ENCODE measurements around the gene MBD4.
A peak's percentile ranks its signal among the peaks of the same experiment; 100 is the strongest.
"Not testable (repeated sequence)": the region's sequence is repeated elsewhere in the genome, so short reads cannot be mapped to it uniquely, and the experiment has no call there.

MBD4 gene

GRCh38 chr3:129403450-129403849, 36.3 kb downstream of the MBD4 start:
- no peak for DNase-seq

DNA sequence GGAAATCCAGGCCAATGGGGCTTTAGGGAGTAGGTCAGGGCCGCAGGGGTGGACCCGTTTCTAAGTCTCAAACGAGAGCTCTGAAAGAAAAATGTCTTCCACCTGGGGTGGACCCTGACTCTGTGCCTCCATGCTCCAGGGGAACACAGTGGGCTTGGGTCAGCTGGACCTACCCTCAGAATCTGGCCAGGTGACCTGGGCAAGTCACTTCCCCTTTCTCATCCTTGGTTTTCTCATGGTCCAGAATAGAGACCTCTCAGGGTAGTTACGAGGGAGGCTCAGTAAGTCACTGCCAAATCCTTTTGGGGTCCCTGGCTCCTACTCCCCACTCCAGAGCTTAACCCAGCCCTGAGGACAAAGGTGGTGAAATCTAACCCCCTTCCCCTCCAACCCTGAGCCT, 37.1 kb downstream of the MBD4 start:
- DNase-seq = no peak

GRCh38 chr3:129402210-129402609, 37.5 kb downstream of the MBD4 start:
- no peak for DNase-seq

- no peak for DNase-seq
Observed at GRCh38 chr3:129399895-129400357, 39.8 kb downstream of the MBD4 start.

DNA sequence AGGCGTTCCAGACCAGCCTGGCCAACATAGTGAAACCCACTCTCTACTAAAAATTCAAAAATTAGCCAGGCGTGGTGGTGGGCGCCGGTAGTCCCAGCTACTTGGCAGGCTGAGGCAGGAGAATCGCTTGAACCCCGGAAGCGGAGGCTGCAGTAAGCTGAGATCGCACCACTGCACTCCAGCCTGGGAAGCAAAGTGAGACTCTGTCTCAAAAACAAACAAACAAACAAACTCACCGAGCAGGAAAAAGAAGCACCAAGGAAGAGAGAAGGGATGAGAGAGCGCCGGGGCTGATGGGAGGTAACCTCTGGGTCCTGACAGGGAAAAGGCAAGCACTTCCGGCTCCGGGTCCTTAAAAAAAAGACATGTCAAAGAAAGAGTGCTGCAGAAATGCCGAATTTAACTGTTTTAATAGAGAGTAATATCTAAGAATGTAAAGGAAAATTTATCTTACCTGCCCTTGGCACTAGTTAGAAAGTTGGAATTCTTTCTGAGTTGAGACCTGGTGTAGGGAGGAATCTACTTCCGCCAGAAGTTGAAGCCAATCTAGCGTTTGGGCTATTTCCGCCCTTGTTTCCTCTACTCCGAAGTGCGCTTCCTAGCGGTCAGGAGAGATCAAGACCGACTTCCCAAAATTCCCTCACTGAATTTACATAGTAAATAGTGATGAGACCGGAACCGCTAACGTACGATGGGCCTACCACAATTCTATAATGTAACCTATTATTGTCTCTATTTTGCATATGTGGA, 40.4 kb downstream of the MBD4 start:
- peak; percentile 96 for DNase-seq

DNA sequence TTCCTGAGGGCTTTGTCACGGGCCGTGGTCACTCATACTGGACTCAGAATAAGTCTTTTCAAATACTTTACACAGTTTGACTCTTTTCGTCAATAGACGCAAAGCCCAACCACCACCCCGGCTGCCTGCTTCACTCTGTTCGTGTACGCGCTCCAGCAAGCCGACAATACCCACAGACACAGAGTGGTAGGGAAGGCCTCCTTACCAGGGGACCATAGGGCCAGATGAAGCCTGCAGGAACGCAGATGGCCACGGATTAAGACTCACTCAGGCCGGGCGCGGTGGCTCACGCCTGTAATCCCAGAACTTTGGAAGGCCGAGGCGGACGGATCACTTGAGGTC, 41.0 kb downstream of the MBD4 start:
- DNase-seq = no peak

- not testable (repeated sequence) for DNase-seq
Observed at GRCh38 chr3:129393760-129394564, 45.8 kb downstream of the MBD4 start.

- no peak for DNase-seq
Observed at GRCh38 chr3:129393271-129393670, 46.5 kb downstream of the MBD4 start.

DNA sequence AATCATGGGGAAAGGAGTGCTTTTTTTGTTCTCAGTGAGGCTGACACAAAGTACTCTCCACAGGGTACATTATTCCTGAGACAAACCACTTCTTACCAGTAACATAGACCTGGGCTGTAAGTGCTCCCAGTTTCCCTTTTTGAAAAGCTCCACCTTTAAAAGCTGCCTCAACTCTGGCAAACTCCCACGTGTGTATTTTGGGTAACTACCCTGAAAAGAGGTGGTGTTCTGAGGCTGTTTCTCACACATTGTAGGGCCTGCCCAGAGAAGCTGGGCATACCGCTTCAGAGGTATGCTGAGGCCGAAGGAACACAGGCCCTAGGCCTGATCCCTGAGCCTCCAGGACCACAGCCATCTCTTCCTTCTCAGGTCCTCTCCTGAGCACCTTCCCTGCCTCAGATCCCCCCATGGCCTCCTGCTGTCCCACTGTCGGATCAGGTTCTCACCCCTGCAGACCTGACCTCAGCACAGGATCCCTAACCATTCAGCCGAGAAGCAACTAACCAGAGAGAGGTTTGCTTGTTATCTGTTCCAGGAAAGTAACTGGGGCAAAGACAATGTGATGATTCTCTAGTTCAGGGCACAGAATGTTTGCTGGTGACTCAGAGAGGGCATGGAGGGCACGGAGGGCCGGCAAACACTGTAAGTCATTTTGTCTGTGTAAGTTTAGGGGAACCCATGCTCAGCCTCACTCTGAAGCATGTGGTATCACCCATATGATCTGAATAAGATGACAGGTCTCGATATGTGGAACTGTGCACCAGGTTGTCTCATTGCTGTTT, 47.5 kb downstream of the MBD4 start:
- DNase-seq = not testable (repeated sequence)

DNA sequence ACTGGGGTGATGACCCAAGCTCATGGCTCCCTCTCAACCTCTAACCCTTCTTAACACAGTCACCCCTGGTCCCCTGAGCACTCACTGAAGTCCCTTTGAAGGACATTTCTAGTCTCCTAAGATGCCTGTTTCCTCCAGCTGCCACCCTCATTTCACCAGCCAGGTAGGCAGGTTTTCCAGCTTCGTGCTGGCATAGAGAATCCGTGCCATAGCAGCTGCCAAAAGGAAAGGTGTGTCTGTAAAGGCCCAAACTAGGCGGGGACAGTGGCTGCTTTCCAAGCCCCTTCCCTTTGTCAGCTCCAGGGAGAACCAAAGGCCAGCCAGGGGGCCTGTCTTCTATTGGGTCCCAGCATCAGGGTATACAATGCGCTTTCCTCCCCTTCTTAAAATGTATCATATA, 48.2 kb downstream of the MBD4 start:
- DNase-seq = not testable (repeated sequence)

- no peak for DNase-seq
Observed at GRCh38 chr3:129389572-129389937, 50.2 kb downstream of the MBD4 start.

DNA sequence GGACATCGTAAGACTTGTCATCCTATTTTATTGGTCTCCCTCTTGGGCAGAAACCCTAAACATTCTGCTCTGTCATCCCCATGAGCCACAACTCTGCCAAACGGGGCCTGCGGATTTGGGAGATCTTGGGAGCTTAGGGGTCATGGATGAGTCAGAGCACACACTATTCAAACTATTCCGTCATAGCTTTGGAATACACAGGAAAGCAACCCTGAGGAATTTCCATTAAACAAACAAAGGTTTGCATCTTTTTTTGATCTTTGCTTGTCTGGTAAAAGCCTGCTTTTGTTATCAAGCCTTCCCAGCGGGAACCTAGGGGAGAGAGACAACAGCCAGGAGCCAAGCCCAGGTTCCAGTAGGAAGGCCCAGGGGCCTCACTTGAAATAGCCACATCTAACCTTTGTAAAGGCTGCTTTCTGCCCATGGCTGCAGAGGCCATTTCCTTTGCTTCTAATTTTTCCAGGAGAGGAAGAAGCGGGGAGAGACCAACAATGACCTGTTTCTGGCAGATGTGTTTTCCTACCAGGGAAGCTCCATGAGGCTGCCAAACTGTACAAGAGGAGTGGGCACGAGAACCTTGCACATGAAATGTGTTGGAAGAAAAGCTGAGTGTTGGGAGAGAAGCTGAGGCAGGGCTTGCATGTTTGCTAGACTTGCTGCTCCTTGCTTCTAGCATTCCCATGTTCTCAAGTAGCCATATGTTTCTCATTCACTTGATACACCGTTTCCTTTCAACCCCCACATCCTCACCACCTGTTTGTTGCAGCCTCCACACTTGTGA, 50.8 kb downstream of the MBD4 start:
- DNase-seq = peak; percentile 58

DNA sequence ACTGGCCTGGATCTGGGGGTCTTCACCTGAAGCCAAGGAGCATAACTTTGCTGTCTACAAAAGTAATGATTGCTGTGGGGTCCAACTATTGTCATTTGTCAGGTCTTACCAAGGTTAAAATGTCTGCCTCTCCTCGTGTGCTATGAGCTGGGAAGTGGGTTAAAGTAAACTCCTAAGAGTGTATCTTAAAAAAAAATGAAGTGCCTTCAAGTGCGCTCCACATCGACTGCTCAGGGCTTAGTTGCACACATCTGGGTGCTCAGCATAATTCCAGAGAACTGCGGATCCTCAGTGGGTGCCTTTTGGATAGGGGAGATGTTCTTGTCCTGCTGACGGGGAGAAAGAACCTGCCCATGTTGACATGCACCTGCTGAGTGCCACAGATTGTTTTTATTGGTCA, 52.3 kb downstream of the MBD4 start:
- no peak for DNase-seq

- DNase-seq = no peak
Observed at GRCh38 chr3:129386984-129387383, 52.8 kb downstream of the MBD4 start.

GRCh38 chr3:129385507-129385906, 54.2 kb downstream of the MBD4 start:
- not testable (repeated sequence) for DNase-seq

GRCh38 chr3:129384594-129385323, 55.0 kb downstream of the MBD4 start:
- no peak for DNase-seq

GRCh38 chr3:129384103-129384502, 55.6 kb downstream of the MBD4 start:
- DNase-seq = not testable (repeated sequence)

- peak; percentile 58 for DNase-seq
Observed at GRCh38 chr3:129383292-129383860, 56.4 kb downstream of the MBD4 start.

DNA sequence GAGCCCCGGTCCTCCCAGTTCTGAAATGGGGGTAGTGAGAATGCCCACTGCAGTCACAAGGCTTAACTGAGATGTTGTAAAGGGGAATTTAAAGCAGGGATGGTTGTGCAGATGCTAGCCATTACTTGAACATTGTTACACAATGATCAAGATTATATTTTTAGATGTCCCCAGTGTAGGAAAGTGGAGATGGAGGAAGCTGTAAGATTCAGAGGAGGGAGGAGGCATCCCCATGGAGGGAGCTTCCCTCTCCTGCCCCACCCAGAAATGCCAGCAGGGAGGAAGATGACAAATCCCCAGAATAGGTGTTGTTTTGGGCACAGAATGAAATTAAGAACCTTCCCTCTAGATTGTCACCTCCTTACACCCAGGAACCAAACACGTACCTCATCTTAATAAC, 57.4 kb downstream of the MBD4 start:
- DNase-seq = no peak

Data from fibroblast of upper back skin (primary cell).